GM23248 (cell line): Measurements from ENCODE around the gene KCNQ5. TPM values are rescaled to one million over a fixed set of nuclear protein-coding genes. Genes with fewer than 3 reads are reported as not detected.

Experiments used
- DNase-seq: peaks from one replicate; pipeline ENCODE4 v3.0.0-alpha.2; 2015
- H2AFZ ChIP-seq: fragments of 200-600 bp; sonication (generic); 2 replicates; pipeline ENCODE4 v1.6.1; 2016; ENCODE audit warnings: antibody characterized with exemption
- H3F3A ChIP-seq: fragments of 200-600 bp; sonication (generic); 2 replicates; pipeline ENCODE4 v1.6.1; 2016; ENCODE audit warnings: mild to moderate bottlenecking, antibody characterized with exemption, mixed run types; ENCODE audit not compliant: insufficient read depth
- H3K27ac ChIP-seq: fragments of 200-600 bp; sonication (generic); 2 replicates; pipeline ENCODE4 v1.5.1; 2016; ENCODE audit warnings: mild to moderate bottlenecking
- H3K27me3 ChIP-seq: fragments of 200-600 bp; sonication (generic); replicated peaks from 2 replicates; pipeline ENCODE4 v1.6.1; 2016; ENCODE audit warnings: mild to moderate bottlenecking; ENCODE audit not compliant: insufficient read depth
- H3K36me3 ChIP-seq: fragments of 200-600 bp; sonication (generic); 2 replicates; pipeline ENCODE4 v1.6.1; 2016; ENCODE audit warnings: low read depth, mild to moderate bottlenecking
- H3K4me1 ChIP-seq: fragments of 200-600 bp; sonication (generic); 2 replicates; pipeline ENCODE4 v1.6.1; 2016; ENCODE audit warnings: mild to moderate bottlenecking; ENCODE audit not compliant: insufficient read depth
- H3K4me2 ChIP-seq: fragments of 200-600 bp; sonication (generic); one replicate; pipeline ENCODE4 v1.6.1; 2016; ENCODE audit warnings: mild to moderate bottlenecking; ENCODE audit not compliant: unreplicated experiment
- H3K4me3 ChIP-seq: fragments of 200-600 bp; sonication (generic); 2 replicates; pipeline ENCODE4 v1.5.1; 2016; ENCODE audit warnings: mild to moderate bottlenecking
- H3K79me2 ChIP-seq: fragments of 200-600 bp; sonication (generic); 2 replicates; pipeline ENCODE4 v1.6.1; 2016; ENCODE audit warnings: mild to moderate bottlenecking; ENCODE audit not compliant: insufficient read depth
- H3K9ac ChIP-seq: fragments of 200-600 bp; sonication (generic); 2 replicates; pipeline ENCODE4 v1.6.1; 2016; ENCODE audit warnings: mild to moderate bottlenecking
- H3K9me2 ChIP-seq: fragments of 200-600 bp; sonication (generic); 2 replicates; pipeline ENCODE4 v1.6.1; 2016; ENCODE audit warnings: mixed run types, mild to moderate bottlenecking, moderate library complexity; ENCODE audit not compliant: insufficient read depth
- H3K9me3 ChIP-seq: fragments of 200-600 bp; sonication (generic); one replicate; pipeline ENCODE4 v1.6.1; 2017; ENCODE audit warnings: low read depth
- H4K20me1 ChIP-seq: fragments of 200-600 bp; sonication (generic); 2 replicates; pipeline ENCODE4 v1.6.0; 2016; ENCODE audit not compliant: insufficient read depth
- EZH2 ChIP-seq: fragments of 200-600 bp; sonication (generic); IDR thresholded peaks from 2 replicates; pipeline ENCODE4 v1.6.1; 2018; ENCODE audit warnings: antibody characterized with exemption, mild to moderate bottlenecking; ENCODE audit not compliant: insufficient read depth, poor library complexity, severe bottlenecking
- EZH2phosphoT487 ChIP-seq: fragments of 200-600 bp; sonication (generic); IDR thresholded peaks from 2 replicates; pipeline ENCODE4 v1.6.1; 2018; ENCODE audit warnings: antibody characterized with exemption, moderate library complexity, mild to moderate bottlenecking, low read depth; ENCODE audit not compliant: insufficient read depth
- WGBS, 2 experiments: methylation state at CpG; one replicate each; pipeline ENCODE4 v1.1.6; 2015 to 2017; ENCODE audit warnings: low lambda C conversion rate in 2 of 2, low coverage in 1 of 2; ENCODE audit errors: missing lambda C conversion rate in 2 of 2; 5-methylcytosine and 5-hydroxymethylcytosine counted together
- in situ Hi-C: fragments of 300-500 bp; cut with MboI; formaldehyde crosslinking; loops from 2 replicates; pipeline ENCODE4 v1.15.0; 2020
- polyA plus RNA-seq: library from polyadenylated mRNA; unstranded; fragments of >200 nt; fragmentation: Nextera tagmentation; extraction: Ambion mirVana; gene quantifications from 2 replicates; pipeline ENCODE4 v1.2.1, GENCODE V29; 2016
- total RNA-seq: library from RNA; depleted of rRNA; stranded (reverse); fragments of >200 nt; shearing (Covaris generic); gene quantifications from 2 replicates; pipeline ENCODE4 v1.2.3, GENCODE V29; 2014

KCNQ5 gene
- total and polyA plus RNA-seq, 2 experiments from 2014 or later = 5.7 to 10.8 TPM

DNA sequence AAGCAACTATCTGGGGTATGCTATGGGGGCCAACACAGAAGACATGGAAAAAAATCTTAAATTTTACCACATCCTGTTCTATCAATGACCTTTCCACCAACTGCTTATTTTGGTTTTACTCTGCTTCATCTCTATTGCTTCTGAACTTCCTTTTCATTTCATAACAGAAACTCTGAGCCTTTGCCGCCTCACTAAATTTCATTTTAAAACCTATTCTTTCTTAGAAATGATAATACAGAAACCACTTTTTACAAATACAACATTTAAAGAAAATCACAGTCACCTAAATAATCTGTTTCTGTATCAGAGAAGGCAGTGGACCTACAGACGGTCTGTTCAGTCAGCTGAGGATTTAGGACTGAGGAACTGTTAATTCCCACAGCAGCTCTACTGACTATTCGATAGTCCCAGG lies 117.5 kb downstream of the KCNQ5 start:
- Histone ChIP-seq H3F3A (no peaks in the 10 kb centered on the region), H3K27ac (no peak overlapping the region), H3K4me2 (no peak overlapping the region), H2AFZ (no peak overlapping the region), H3K36me3 (no peaks in the 10 kb centered on the region), H3K27me3 (no peaks in the 10 kb centered on the region), H3K9me2 (no peaks in the 10 kb centered on the region), H3K79me2 (peaks cover 22% of the 10 kb centered on the region), H3K9me3 (no peaks in the 10 kb centered on the region), H4K20me1 (no peaks in the 10 kb centered on the region), H3K4me3 (no peak overlapping the region), H3K9ac (no peak overlapping the region), H3K4me1 (no peaks in the 10 kb centered on the region)
- no peak for DNase-seq
- WGBS, 2 experiments = 70 to 72% methylated on average over 3 of the region's 3 CpGs
- in situ Hi-C loops = no loop called here
- TF ChIP-seq EZH2phosphoT487 (no peak), EZH2 (no peak)

DNA sequence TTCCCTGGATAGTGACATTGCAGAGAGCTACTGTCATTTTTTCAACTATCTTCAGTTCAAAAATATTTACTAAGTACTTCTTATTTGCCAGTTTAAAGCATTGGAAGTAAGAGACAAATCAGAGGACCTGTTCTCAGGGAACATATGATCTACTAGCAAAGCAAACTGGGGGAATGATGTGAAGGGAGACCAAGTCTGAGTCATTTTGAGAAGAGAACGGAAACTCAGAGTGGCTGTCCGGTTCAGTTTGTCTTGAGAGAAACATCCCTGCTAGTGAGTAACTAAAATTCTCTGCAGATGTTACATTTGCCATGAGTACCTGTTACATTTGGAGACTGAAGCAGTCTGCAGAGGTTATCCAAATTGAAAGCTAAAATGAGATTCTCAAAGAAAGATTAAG lies 118.3 kb downstream of the KCNQ5 start:
- TF ChIP-seq EZH2 = no peak
- TF ChIP-seq EZH2phosphoT487 = no peak
- no peaks in the 10 kb centered on the region for H3K36me3 ChIP-seq
- no peak overlapping the region for H3K9ac ChIP-seq
- peaks cover 29% of the 10 kb centered on the region for H3K79me2 ChIP-seq
- H2AFZ ChIP-seq = no peak overlapping the region
- H3K27me3 ChIP-seq = no peaks in the 10 kb centered on the region
- peak; percentile 35 for DNase-seq
- no peak overlapping the region for H3K4me2 ChIP-seq
- H3F3A ChIP-seq = no peaks in the 10 kb centered on the region
- H3K4me3 ChIP-seq = no peak overlapping the region
- in situ Hi-C loops = no loop called here
- no peaks in the 10 kb centered on the region for H3K9me2 ChIP-seq
- H3K27ac ChIP-seq = no peak overlapping the region
- H3K4me1 ChIP-seq = peaks cover 2% of the 10 kb centered on the region; the same call in 1 of the 2 replicates
- no peaks in the 10 kb centered on the region for H3K9me3 ChIP-seq
- no peaks in the 10 kb centered on the region for H4K20me1 ChIP-seq
- 76 to 82% methylated on average over 2 of the region's 2 CpGs for WGBS, 2 experiments

DNA sequence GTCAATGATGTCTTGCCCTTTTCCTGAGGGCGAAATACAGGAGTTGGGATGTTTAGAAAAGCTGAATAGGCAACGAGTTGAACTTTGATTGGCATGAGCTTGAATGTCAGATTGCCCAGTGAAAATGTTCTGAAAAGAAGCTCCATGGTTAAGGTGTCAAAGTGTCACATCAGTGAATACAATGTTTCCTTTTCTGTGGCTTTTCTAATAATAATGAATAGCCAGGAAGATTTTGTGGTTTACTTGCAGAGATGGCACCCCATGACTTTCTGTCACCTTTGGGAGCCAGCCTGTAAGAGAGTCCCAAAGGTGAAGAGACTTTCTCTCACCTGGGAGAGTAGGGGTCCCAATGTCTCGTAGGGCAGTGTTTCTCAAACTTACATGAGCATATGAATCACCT lies 119.2 kb downstream of the KCNQ5 start:
- no peaks in the 10 kb centered on the region for H4K20me1 ChIP-seq
- in situ Hi-C loops = no loop called here
- TF ChIP-seq EZH2phosphoT487 (no peak), EZH2 (no peak)

GRCh38 chr6:72742001-72742673 lies 120.3 kb downstream of the KCNQ5 start:
- Histone ChIP-seq H3K4me3 (no peak overlapping the region), H2AFZ (no peak overlapping the region), H3K4me1 (peaks cover 16% of the 10 kb centered on the region), H4K20me1 (no peaks in the 10 kb centered on the region), H3K9ac (no peak overlapping the region), H3F3A (no peaks in the 10 kb centered on the region), H3K4me2 (no peak overlapping the region), H3K9me3 (no peaks in the 10 kb centered on the region), H3K36me3 (no peaks in the 10 kb centered on the region), H3K27me3 (no peaks in the 10 kb centered on the region), H3K9me2 (no peaks in the 10 kb centered on the region), H3K79me2 (peaks cover 29% of the 10 kb centered on the region), H3K27ac (no peak overlapping the region)
- DNase-seq = no peak
- no peak for TF ChIP-seq EZH2
- WGBS, 2 experiments = 58 to 60% methylated on average over 5 of the region's 5 CpGs
- in situ Hi-C loops = no loop called here

More for the DNA sequence above, 119.2 kb downstream of the KCNQ5 start:
- Histone ChIP-seq H3K36me3 (no peaks in the 10 kb centered on the region), H2AFZ (no peak overlapping the region), H3K9ac (no peak overlapping the region), H3K4me2 (no peak overlapping the region), H3K27ac (no peak overlapping the region), H3K9me2 (no peaks in the 10 kb centered on the region), H3K79me2 (peaks cover 29% of the 10 kb centered on the region), H3K27me3 (no peaks in the 10 kb centered on the region), H3K4me1 (peaks cover 10% of the 10 kb centered on the region), H3K4me3 (no peak overlapping the region), H3F3A (no peaks in the 10 kb centered on the region), H3K9me3 (no peaks in the 10 kb centered on the region)
- DNase-seq = no peak
- WGBS, 2 experiments = 47 to 51% methylated on average over 3 of the region's 3 CpGs
